ENCODE measurements around the gene NPAS3. TPM values are rescaled to one million over a fixed set of nuclear protein-coding genes. Genes with fewer than 3 reads are reported as not detected.

NPAS3 gene
- total and polyA plus RNA-seq, 4 experiments from 2014 or later, result not detected

GRCh38 chr14:33848706-33849454 is 910.2 kb downstream of the NPAS3 start:
- no peaks in the 10 kb centered on the region for H3K36me3 Mint-ChIP-seq
- intact Hi-C loops (cut with micrococcal nuclease), result no loop called here
- no peaks in the 10 kb centered on the region for H3K4me1 ChIP-seq (ENCODE audit: insufficient read depth, low read length)

GRCh38 chr14:33849455-33849801 is 910.7 kb downstream of the NPAS3 start:
- H3K27me3 Mint-ChIP-seq, result peaks cover 3% of the 10 kb centered on the region in 2 donors
- no peaks in the 10 kb centered on the region for H3K36me3 Mint-ChIP-seq
- CTCF ChIA-PET (ENCODE audit: partially characterized antibody), result interaction anchor here (1.2 to 3.6 kb wide), 4 partner anchors 9 to 380 kb away, joined by 4 to 26 read pairs (median 8); no protein-coding TSS in a partner anchor
- Histone ChIP-seq H3K9me3 (ENCODE audit: control insufficient read depth in 1 of 2, low read length in 2 of 2) (no peaks in the 10 kb centered on the region), H3K4me3 (ENCODE audit: low read length in 2 of 2) (no peak overlapping the region), H3K27ac (ENCODE audit: low read depth, low read length) (no peak overlapping the region), H3K27me3 (ENCODE audit: insufficient read depth, low read length) (no peaks in the 10 kb centered on the region), H3K36me3 (ENCODE audit: insufficient read depth, low read length) (no peaks in the 10 kb centered on the region), H3K4me1 (ENCODE audit: insufficient read depth, low read length) (no peaks in the 10 kb centered on the region)
- POLR2A ChIA-PET (ENCODE audit: partially characterized antibody), result no interaction called here
- peaks cover 0 to 2% (median 0%) of the 10 kb centered on the region in 4 donors for H3K4me1 Mint-ChIP-seq
- H3K9me3 Mint-ChIP-seq, result peaks cover 0 to 2% (median 0%) of the 10 kb centered on the region in 8 donors
- DNase-seq, result no peak
- intact Hi-C loops (cut with micrococcal nuclease), result no loop called here
- no peak overlapping the region for H3K4me3 Mint-ChIP-seq
- H3K27ac Mint-ChIP-seq, result no peak overlapping the region

More at GRCh38 chr14:33848706-33849454, 910.2 kb downstream of the NPAS3 start:
- Mint-ChIP-seq H3K27me3 (peaks cover 3% of the 10 kb centered on the region in 2 donors), H3K9me3 (peaks cover 0 to 2% (median 0%) of the 10 kb centered on the region in 8 donors), H3K4me3 (no peak overlapping the region), H3K27ac (no peak overlapping the region), H3K4me1 (peaks cover 0 to 2% (median 0%) of the 10 kb centered on the region in 4 donors)
- no peak overlapping the region for H3K4me3 ChIP-seq (ENCODE audit: low read length in 2 of 2)
- no peak for DNase-seq
- ChIA-PET POLR2A (ENCODE audit: partially characterized antibody) (no interaction called here), CTCF (ENCODE audit: partially characterized antibody) (interaction anchor here (1.1 to 3.6 kb wide), 7 partner anchors 8 to 469 kb away, joined by 3 to 26 read pairs (median 5); no protein-coding TSS in a partner anchor)
- no peaks in the 10 kb centered on the region for H3K36me3 ChIP-seq (ENCODE audit: insufficient read depth, low read length)
- no peaks in the 10 kb centered on the region for H3K27me3 ChIP-seq (ENCODE audit: insufficient read depth, low read length)
- no peaks in the 10 kb centered on the region for H3K9me3 ChIP-seq (ENCODE audit: control insufficient read depth in 1 of 2, low read length in 2 of 2)
- H3K27ac ChIP-seq (ENCODE audit: low read depth, low read length), result no peak overlapping the region

GRCh38 chr14:33850826-33851225 is 912.1 kb downstream of the NPAS3 start:
- no peaks in the 10 kb centered on the region for H3K9me3 ChIP-seq (ENCODE audit: control insufficient read depth in 1 of 2, low read length in 2 of 2)
- ChIA-PET CTCF (ENCODE audit: partially characterized antibody) (interaction anchor here (1.0 to 3.6 kb wide), 3 partner anchors 12 to 247 kb away, joined by 3 to 26 read pairs (median 8); no protein-coding TSS in a partner anchor), POLR2A (ENCODE audit: partially characterized antibody) (no interaction called here)
- no peak for DNase-seq
- no peaks in the 10 kb centered on the region for H3K36me3 ChIP-seq (ENCODE audit: insufficient read depth, low read length)
- no peak overlapping the region for H3K27ac ChIP-seq (ENCODE audit: low read depth, low read length)
- peaks cover 0 to 2% (median 0%) of the 10 kb centered on the region in 4 donors for H3K4me1 Mint-ChIP-seq
- H3K4me3 ChIP-seq (ENCODE audit: low read length in 2 of 2), result no peak overlapping the region
- peaks cover 3% of the 10 kb centered on the region in 2 donors for H3K27me3 Mint-ChIP-seq
- no peak overlapping the region for H3K27ac Mint-ChIP-seq
- intact Hi-C loops (cut with micrococcal nuclease), result no loop called here
- peaks cover 0 to 2% (median 0%) of the 10 kb centered on the region in 8 donors for H3K9me3 Mint-ChIP-seq
- H3K36me3 Mint-ChIP-seq, result no peaks in the 10 kb centered on the region
- H3K27me3 ChIP-seq (ENCODE audit: insufficient read depth, low read length), result no peaks in the 10 kb centered on the region
- no peaks in the 10 kb centered on the region for H3K4me1 ChIP-seq (ENCODE audit: insufficient read depth, low read length)
- H3K4me3 Mint-ChIP-seq, result no peak overlapping the region

- Mint-ChIP-seq H3K36me3 (no peaks in the 10 kb centered on the region), H3K9me3 (peaks cover 0 to 2% (median 0%) of the 10 kb centered on the region in 8 donors), H3K4me3 (no peak overlapping the region), H3K4me1 (peaks cover 0 to 2% (median 0%) of the 10 kb centered on the region in 4 donors), H3K27me3 (peaks cover 3 to 5% of the 10 kb centered on the region in 2 donors), H3K27ac (no peak overlapping the region)
- DNase-seq, result no peak
- Histone ChIP-seq H3K4me1 (ENCODE audit: insufficient read depth, low read length) (no peaks in the 10 kb centered on the region), H3K27ac (ENCODE audit: low read depth, low read length) (no peak overlapping the region), H3K4me3 (ENCODE audit: low read length in 2 of 2) (no peak overlapping the region), H3K27me3 (ENCODE audit: insufficient read depth, low read length) (no peaks in the 10 kb centered on the region), H3K36me3 (ENCODE audit: insufficient read depth, low read length) (no peaks in the 10 kb centered on the region), H3K9me3 (ENCODE audit: control insufficient read depth in 1 of 2, low read length in 2 of 2) (no peaks in the 10 kb centered on the region)
- ChIA-PET CTCF (ENCODE audit: partially characterized antibody) (interaction anchor here (1.5 kb wide), 1 partner anchor 12 kb away, joined by 8 read pairs; no protein-coding TSS in a partner anchor), POLR2A (ENCODE audit: partially characterized antibody) (no interaction called here)
- intact Hi-C loops (cut with micrococcal nuclease), result no loop called here
Measured at GRCh38 chr14:33851366-33851765, 912.7 kb downstream of the NPAS3 start.

DNA sequence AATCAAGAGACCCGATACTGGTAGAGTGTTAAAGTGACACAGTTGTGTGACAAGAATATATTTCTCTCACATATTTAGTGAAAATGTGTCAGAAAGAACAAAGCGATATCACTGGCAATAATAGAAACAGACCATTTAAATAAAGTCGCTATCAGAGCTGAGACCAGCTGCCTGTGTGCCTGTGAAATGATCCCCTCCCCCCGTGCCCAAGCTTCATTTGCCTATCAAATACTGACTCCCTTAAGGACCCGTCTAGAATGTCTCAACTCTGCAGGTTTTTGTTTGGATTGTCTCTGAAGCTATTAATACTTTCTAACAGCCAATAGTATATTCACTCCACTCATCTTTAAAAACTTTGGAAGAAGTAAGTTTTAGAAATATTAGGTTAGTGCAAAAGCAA is 913.3 kb downstream of the NPAS3 start:
- no peaks in the 10 kb centered on the region for H3K36me3 ChIP-seq (ENCODE audit: insufficient read depth, low read length)
- Mint-ChIP-seq H3K27me3 (peaks cover 3 to 5% of the 10 kb centered on the region in 2 donors), H3K36me3 (no peaks in the 10 kb centered on the region), H3K27ac (no peak overlapping the region), H3K4me1 (peaks cover 0 to 2% (median 0%) of the 10 kb centered on the region in 4 donors), H3K4me3 (no peak overlapping the region), H3K9me3 (peaks cover 0 to 2% (median 0%) of the 10 kb centered on the region in 8 donors)
- H3K27me3 ChIP-seq (ENCODE audit: insufficient read depth, low read length), result no peaks in the 10 kb centered on the region
- intact Hi-C loops (cut with micrococcal nuclease), result no loop called here
- ChIA-PET CTCF (ENCODE audit: partially characterized antibody) (no interaction called here), POLR2A (ENCODE audit: partially characterized antibody) (no interaction called here)
- H3K4me3 ChIP-seq (ENCODE audit: low read length in 2 of 2), result no peak overlapping the region
- H3K27ac ChIP-seq (ENCODE audit: low read depth, low read length), result no peak overlapping the region
- no peaks in the 10 kb centered on the region for H3K9me3 ChIP-seq (ENCODE audit: control insufficient read depth in 1 of 2, low read length in 2 of 2)
- DNase-seq, result no peak
- no peaks in the 10 kb centered on the region for H3K4me1 ChIP-seq (ENCODE audit: insufficient read depth, low read length)

Data from CD4-positive, alpha-beta memory T cell (primary cell).